ENCODE data around the gene LUZP2.

The LUZP2 gene

GRCh38 chr11:24628224-24628776 is 131.4 kb downstream of the LUZP2 start:
- no peaks in the 10 kb centered on the region for H3K9me3 ChIP-seq (ENCODE audit: control insufficient read depth, insufficient read depth, low read length)
- H4K20me1 ChIP-seq (ENCODE audit: control insufficient read depth, insufficient read depth, low read depth, low read length): no peaks in the 10 kb centered on the region
- no peak overlapping the region for H3K4me3 ChIP-seq (ENCODE audit: low read length)
- H3K27me3 ChIP-seq (ENCODE audit: control insufficient read depth, low read length): no peaks in the 10 kb centered on the region
- no peak overlapping the region for H3K27ac ChIP-seq (ENCODE audit: low read depth, low read length)
- no peaks in the 10 kb centered on the region for H3F3A ChIP-seq (ENCODE audit: control insufficient read depth, insufficient read depth)
- H3K9me2 ChIP-seq (replicated peaks; ENCODE audit: control insufficient read depth, low read length): no peaks in the 10 kb centered on the region
- no peak overlapping the region for H3K4me2 ChIP-seq (ENCODE audit: low read length)
- no peaks in the 10 kb centered on the region for H3K79me2 ChIP-seq (ENCODE audit: control insufficient read depth, low read length)
- no peaks in the 10 kb centered on the region for H3K4me1 ChIP-seq (ENCODE audit: control insufficient read depth, low read length)
- TF ChIP-seq, protein P1, sequence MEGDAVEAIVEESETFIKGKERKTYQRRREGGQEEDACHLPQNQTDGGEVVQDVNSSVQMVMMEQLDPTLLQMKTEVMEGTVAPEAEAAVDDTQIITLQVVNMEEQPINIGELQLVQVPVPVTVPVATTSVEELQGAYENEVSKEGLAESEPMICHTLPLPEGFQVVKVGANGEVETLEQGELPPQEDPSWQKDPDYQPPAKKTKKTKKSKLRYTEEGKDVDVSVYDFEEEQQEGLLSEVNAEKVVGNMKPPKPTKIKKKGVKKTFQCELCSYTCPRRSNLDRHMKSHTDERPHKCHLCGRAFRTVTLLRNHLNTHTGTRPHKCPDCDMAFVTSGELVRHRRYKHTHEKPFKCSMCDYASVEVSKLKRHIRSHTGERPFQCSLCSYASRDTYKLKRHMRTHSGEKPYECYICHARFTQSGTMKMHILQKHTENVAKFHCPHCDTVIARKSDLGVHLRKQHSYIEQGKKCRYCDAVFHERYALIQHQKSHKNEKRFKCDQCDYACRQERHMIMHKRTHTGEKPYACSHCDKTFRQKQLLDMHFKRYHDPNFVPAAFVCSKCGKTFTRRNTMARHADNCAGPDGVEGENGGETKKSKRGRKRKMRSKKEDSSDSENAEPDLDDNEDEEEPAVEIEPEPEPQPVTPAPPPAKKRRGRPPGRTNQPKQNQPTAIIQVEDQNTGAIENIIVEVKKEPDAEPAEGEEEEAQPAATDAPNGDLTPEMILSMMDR (IDR thresholded peaks at IDR 0.05; ENCODE audit: low read depth, low read length, poor library complexity, severe bottlenecking): no peak
- no peak for TF ChIP-seq EZH2phosphoT487 (IDR thresholded peaks at IDR 0.05; ENCODE audit: borderline replicate concordance, low read length)
- no peaks in the 10 kb centered on the region for H3K36me3 ChIP-seq (ENCODE audit: control insufficient read depth, low read length)

DNA sequence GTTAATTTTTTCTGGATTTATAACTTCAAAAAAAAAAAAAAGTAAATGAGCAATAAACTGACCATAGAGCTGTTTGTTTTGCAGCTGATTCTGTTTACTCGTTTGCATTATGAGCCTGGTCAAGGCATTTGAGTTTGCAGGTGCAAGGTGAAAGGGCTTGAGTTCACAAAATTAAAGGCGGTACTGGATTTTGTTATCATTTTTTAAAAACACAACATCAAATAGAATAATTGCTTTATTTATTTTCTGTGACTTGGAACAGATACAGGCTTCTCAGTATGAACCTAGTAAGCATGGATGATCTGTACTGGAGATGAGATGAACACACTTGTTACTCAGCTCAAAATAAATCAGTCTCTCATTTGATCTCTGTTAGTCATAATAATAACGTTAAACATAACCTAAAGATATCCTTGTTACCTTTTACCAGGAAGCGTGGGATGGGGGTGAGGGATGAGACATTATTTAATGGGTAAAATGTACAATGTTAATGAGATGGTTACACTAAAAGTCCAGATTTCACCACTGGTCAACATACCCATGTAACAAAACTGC is 137.8 kb downstream of the LUZP2 start:
- H3F3A ChIP-seq (ENCODE audit: control insufficient read depth, insufficient read depth): no peaks in the 10 kb centered on the region
- H3K4me3 ChIP-seq (ENCODE audit: low read length): no peak overlapping the region
- no peaks in the 10 kb centered on the region for H3K9me2 ChIP-seq (replicated peaks; ENCODE audit: control insufficient read depth, low read length)
- no peaks in the 10 kb centered on the region for H3K9me3 ChIP-seq (ENCODE audit: control insufficient read depth, insufficient read depth, low read length)
- no peak overlapping the region for H3K27ac ChIP-seq (ENCODE audit: low read depth, low read length)
- no peaks in the 10 kb centered on the region for H3K27me3 ChIP-seq (ENCODE audit: control insufficient read depth, low read length)
- H3K4me1 ChIP-seq (ENCODE audit: control insufficient read depth, low read length): no peaks in the 10 kb centered on the region
- H3K36me3 ChIP-seq (ENCODE audit: control insufficient read depth, low read length): no peaks in the 10 kb centered on the region
- H3K79me2 ChIP-seq (ENCODE audit: control insufficient read depth, low read length): no peaks in the 10 kb centered on the region
- H4K20me1 ChIP-seq (ENCODE audit: control insufficient read depth, insufficient read depth, low read depth, low read length): no peaks in the 10 kb centered on the region
- no peak overlapping the region for H3K4me2 ChIP-seq (ENCODE audit: low read length)
- TF ChIP-seq, protein P1 (IDR thresholded peaks at IDR 0.05; ENCODE audit: low read depth, low read length, poor library complexity, severe bottlenecking): no peak
- no peak for TF ChIP-seq EZH2phosphoT487 (IDR thresholded peaks at IDR 0.05; ENCODE audit: borderline replicate concordance, low read length)

- Histone ChIP-seq H3K4me2 (ENCODE audit: low read length) (no peak overlapping the region), H3K36me3 (ENCODE audit: control insufficient read depth, low read length) (no peaks in the 10 kb centered on the region), H4K20me1 (ENCODE audit: control insufficient read depth, insufficient read depth, low read depth, low read length) (no peaks in the 10 kb centered on the region), H3K27me3 (ENCODE audit: control insufficient read depth, low read length) (no peaks in the 10 kb centered on the region), H3K4me1 (ENCODE audit: control insufficient read depth, low read length) (no peaks in the 10 kb centered on the region), H3K9me2 (replicated peaks; ENCODE audit: control insufficient read depth, low read length) (no peaks in the 10 kb centered on the region), H3K9me3 (ENCODE audit: control insufficient read depth, insufficient read depth, low read length) (no peaks in the 10 kb centered on the region), H3K4me3 (ENCODE audit: low read length) (no peak overlapping the region), H3K79me2 (ENCODE audit: control insufficient read depth, low read length) (no peaks in the 10 kb centered on the region), H3K27ac (ENCODE audit: low read depth, low read length) (no peak overlapping the region), H3F3A (ENCODE audit: control insufficient read depth, insufficient read depth) (no peaks in the 10 kb centered on the region)
- TF ChIP-seq EZH2phosphoT487 (IDR thresholded peaks at IDR 0.05; ENCODE audit: borderline replicate concordance, low read length): no peak
- TF ChIP-seq, protein P1 (IDR thresholded peaks at IDR 0.05; ENCODE audit: low read depth, low read length, poor library complexity, severe bottlenecking): no peak
Measured at GRCh38 chr11:24635588-24636290, 138.9 kb downstream of the LUZP2 start.

All from DOHH2 (cell line).